ENCODE measurements around the gene UBAP2.

The UBAP2 gene

DNA sequence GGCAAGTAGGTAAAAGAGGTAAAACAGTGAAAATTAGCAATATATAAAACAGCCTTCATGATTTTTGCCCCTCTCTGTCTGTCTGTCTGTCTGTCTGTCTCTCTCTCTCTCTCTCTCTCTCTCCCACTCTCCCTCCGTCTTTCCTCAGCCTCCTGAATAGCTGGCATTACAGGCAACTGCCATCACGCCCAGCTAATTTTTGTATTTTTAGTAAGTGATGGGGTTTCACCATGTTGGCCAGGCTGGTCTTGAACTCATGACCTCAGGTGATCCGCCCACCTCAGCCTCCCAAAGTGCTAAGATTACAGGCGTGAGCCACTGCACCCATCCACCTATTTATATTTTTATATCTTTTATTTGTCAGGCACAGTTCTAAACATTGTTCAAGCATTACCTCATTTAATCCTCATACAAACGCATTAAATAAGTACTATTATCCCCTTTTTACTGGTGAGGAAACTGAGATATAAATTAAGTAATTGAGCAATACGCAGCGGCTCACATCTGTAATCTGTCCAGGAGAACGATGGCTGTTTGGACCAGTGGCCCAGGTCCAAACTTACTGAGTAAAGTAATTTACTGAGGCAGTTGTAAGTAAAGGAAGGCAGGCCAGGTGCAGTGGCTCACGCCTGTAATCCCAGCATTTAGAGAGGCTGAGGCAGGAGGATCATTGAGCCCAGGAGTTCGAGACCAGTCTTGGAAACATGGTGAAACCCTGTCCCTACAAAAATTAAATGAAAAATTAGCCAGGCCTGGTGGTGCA, 170.8 kb downstream of the UBAP2 start:
- no peak overlapping the region for H3K4me3 ChIP-seq (ENCODE audit: control insufficient read depth, low read depth, low read length)
- TF ChIP-seq, protein P1, sequence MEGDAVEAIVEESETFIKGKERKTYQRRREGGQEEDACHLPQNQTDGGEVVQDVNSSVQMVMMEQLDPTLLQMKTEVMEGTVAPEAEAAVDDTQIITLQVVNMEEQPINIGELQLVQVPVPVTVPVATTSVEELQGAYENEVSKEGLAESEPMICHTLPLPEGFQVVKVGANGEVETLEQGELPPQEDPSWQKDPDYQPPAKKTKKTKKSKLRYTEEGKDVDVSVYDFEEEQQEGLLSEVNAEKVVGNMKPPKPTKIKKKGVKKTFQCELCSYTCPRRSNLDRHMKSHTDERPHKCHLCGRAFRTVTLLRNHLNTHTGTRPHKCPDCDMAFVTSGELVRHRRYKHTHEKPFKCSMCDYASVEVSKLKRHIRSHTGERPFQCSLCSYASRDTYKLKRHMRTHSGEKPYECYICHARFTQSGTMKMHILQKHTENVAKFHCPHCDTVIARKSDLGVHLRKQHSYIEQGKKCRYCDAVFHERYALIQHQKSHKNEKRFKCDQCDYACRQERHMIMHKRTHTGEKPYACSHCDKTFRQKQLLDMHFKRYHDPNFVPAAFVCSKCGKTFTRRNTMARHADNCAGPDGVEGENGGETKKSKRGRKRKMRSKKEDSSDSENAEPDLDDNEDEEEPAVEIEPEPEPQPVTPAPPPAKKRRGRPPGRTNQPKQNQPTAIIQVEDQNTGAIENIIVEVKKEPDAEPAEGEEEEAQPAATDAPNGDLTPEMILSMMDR (IDR thresholded peaks at IDR 0.05; ENCODE audit: control insufficient read depth, insufficient read depth, low read depth, low read length, missing control alignments) = no peak
- DNase-seq (ENCODE audit: low read depth) = no peak

Data from AG09309 (cell line).